ENCODE data around the gene GARS1. TPM values are rescaled to one million over a fixed set of nuclear protein-coding genes. Genes with fewer than 3 reads are reported as not detected.
A peak's percentile ranks its signal among the peaks of the same experiment; 100 is the strongest.

Gene GARS1
- polyA plus RNA-seq, 3 donors = 46.0 to 68.4 (median 48.6) TPM

- Mint-ChIP-seq H3K27ac (no peak overlapping the region), H3K36me3 (peaks cover 51 to 54% of the 10 kb centered on the region in 2 donors), H3K4me1 (no peaks in the 10 kb centered on the region), H3K9me3 (peaks cover 0 to 2% (median 0%) of the 10 kb centered on the region in 7 donors), H3K27me3 (ENCODE audit: low read depth in 3 of 3) (no peaks in the 10 kb centered on the region), H3K4me3 (no peak overlapping the region)
- H3K4me1 ChIP-seq (ENCODE audit: control insufficient read depth in 1 of 2, insufficient read depth in 2 of 2, low read length in 2 of 2) = no peaks in the 10 kb centered on the region
- H3K9ac ChIP-seq (ENCODE audit: insufficient read depth, low read length, poor library complexity, severe bottlenecking) = no peak overlapping the region
- no peak for TF ChIP-seq CTCF (IDR thresholded peaks at IDR 0.05)
- DNase-seq = no peak
- WGBS (ENCODE audit: insufficient coverage) = 100% methylated on average over 2 of the region's 6 CpGs
- H3K27ac ChIP-seq (ENCODE audit: low read depth in 1 of 2, low read length in 2 of 2) = no peak overlapping the region
- peaks cover 61 to 98% of the 10 kb centered on the region in 2 donors for H3K36me3 ChIP-seq (replicated peaks in 1 of 2; ENCODE audit: control insufficient read depth in 1 of 2, insufficient read depth in 2 of 2, low read length in 2 of 2)
- H2AFZ ChIP-seq (ENCODE audit: insufficient read depth, low read depth, low read length, poor library complexity, severe bottlenecking) = no peak overlapping the region
- H3K79me2 ChIP-seq (ENCODE audit: insufficient read depth, low read length) = no peaks in the 10 kb centered on the region
- H3K9me3 ChIP-seq (replicated peaks in 1 of 2; ENCODE audit: control insufficient read depth in 1 of 2, insufficient read depth in 1 of 2, low read length in 2 of 2) = no peaks in the 10 kb centered on the region
- no peak overlapping the region for H3K4me2 ChIP-seq (replicated peaks; ENCODE audit: extremely low read depth, low read length, poor library complexity, severe bottlenecking)
- H3K27me3 ChIP-seq (ENCODE audit: control insufficient read depth in 2 of 2, insufficient read depth in 2 of 2, low read length in 2 of 2) = no peaks in the 10 kb centered on the region
- intact Hi-C loops (cut with micrococcal nuclease) = loop anchor here in 1 of 2 donors (5.0 kb wide), 1 partner anchor 49 kb away; no protein-coding TSS in a partner anchor
- no peak overlapping the region for H3K4me3 ChIP-seq (replicated peaks in 1 of 3; ENCODE audit: low read depth in 2 of 3, low read length in 3 of 3)
- peaks cover 24% of the 10 kb centered on the region for H4K20me1 ChIP-seq (ENCODE audit: insufficient read depth, low read length)
Observed at GRCh38 chr7:30561389-30561788, 33.3 kb upstream of the GARS1 start.

GRCh38 chr7:30562498-30562897, 32.2 kb upstream of the GARS1 start:
- H3K27ac Mint-ChIP-seq = peak overlapping the region in 1 of 7 donors; percentile 45
- Histone ChIP-seq H3K27ac (ENCODE audit: low read depth in 1 of 2, low read length in 2 of 2) (no peak overlapping the region), H2AFZ (ENCODE audit: insufficient read depth, low read depth, low read length, poor library complexity, severe bottlenecking) (no peak overlapping the region), H3K27me3 (ENCODE audit: control insufficient read depth in 2 of 2, insufficient read depth in 2 of 2, low read length in 2 of 2) (no peaks in the 10 kb centered on the region), H4K20me1 (ENCODE audit: insufficient read depth, low read length) (peaks cover 21% of the 10 kb centered on the region), H3K4me3 (replicated peaks in 1 of 3; ENCODE audit: low read depth in 2 of 3, low read length in 3 of 3) (no peak overlapping the region), H3K36me3 (replicated peaks in 1 of 2; ENCODE audit: control insufficient read depth in 1 of 2, insufficient read depth in 2 of 2, low read length in 2 of 2) (peaks cover 55 to 98% of the 10 kb centered on the region in 2 donors), H3K9ac (ENCODE audit: insufficient read depth, low read length, poor library complexity, severe bottlenecking) (no peak overlapping the region), H3K9me3 (replicated peaks in 1 of 2; ENCODE audit: control insufficient read depth in 1 of 2, insufficient read depth in 1 of 2, low read length in 2 of 2) (no peaks in the 10 kb centered on the region), H3K79me2 (ENCODE audit: insufficient read depth, low read length) (no peaks in the 10 kb centered on the region), H3K4me1 (ENCODE audit: control insufficient read depth in 1 of 2, insufficient read depth in 2 of 2, low read length in 2 of 2) (no peaks in the 10 kb centered on the region), H3K4me2 (replicated peaks; ENCODE audit: extremely low read depth, low read length, poor library complexity, severe bottlenecking) (no peak overlapping the region)
- H3K9me3 Mint-ChIP-seq = peaks cover 0 to 2% (median 0%) of the 10 kb centered on the region in 7 donors
- intact Hi-C loops (cut with micrococcal nuclease) = loop anchor here in 1 of 2 donors (5.0 kb wide), 1 partner anchor 50 kb away; no protein-coding TSS in a partner anchor
- no peak for DNase-seq
- H3K27me3 Mint-ChIP-seq (ENCODE audit: low read depth in 3 of 3) = no peaks in the 10 kb centered on the region
- H3K4me1 Mint-ChIP-seq = no peaks in the 10 kb centered on the region
- H3K4me3 Mint-ChIP-seq = no peak overlapping the region
- no peak for TF ChIP-seq CTCF (IDR thresholded peaks at IDR 0.05)
- peaks cover 63 to 65% of the 10 kb centered on the region in 2 donors for H3K36me3 Mint-ChIP-seq
- 86% methylated on average over 1 of the region's 6 CpGs for WGBS (ENCODE audit: insufficient coverage)

All from CD14-positive monocyte (primary cell).